GM12878 (cell line): ENCODE data around the gene RBM48. TPM values are rescaled to one million over a fixed set of nuclear protein-coding genes. Genes with fewer than 3 reads are reported as not detected.
"Not testable (repeated sequence)": the region's sequence is repeated elsewhere in the genome, so short reads cannot be mapped to it uniquely, and the experiment has no call there.

ENCODE experiments used
- ATAC-seq: fragments of 200-7000 bp; cut with Tn5 transposase; 3 replicates; pipeline ENCODE4 v1.9.1; 2020; ENCODE audit warnings: mild to moderate bottlenecking, moderate library complexity
- BruUV-seq: library from RNA; stranded (reverse); fragments of 400-500 nt; replicated peaks from 2 replicates; lab custom pipeline; 2021; lab: Mats Ljungman, UMichigan
- CTCF ChIA-PET: fragments of 300-600 bp; sonication (Branson Sonifier 250); formaldehyde crosslinking; extraction: SDS; loops from one replicate; lab custom pipeline; 2021; ENCODE audit warnings: inconsistent platforms; lab: Yijun Ruan, JAX
- POLR2A ChIA-PET: fragments of 350-600 bp; formaldehyde crosslinking; extraction: SDS; loops from one replicate; lab custom pipeline; 2021; ENCODE audit warnings: inconsistent platforms; lab: Charles Lee
- RAD21 ChIA-PET: fragments of 300-600 bp; sonication (Branson Sonifier 250); formaldehyde crosslinking; loops from one replicate; lab custom pipeline; 2023; ENCODE audit warnings: antibody characterized with exemption; ENCODE audit not compliant: unreplicated experiment; lab: Charles Lee
- SMC1A ChIA-PET: fragments of 300-600 bp; sonication (Branson Sonifier 250); formaldehyde crosslinking; loops from one replicate; lab custom pipeline; 2023; ENCODE audit not compliant: unreplicated experiment, uncharacterized antibody; lab: Charles Lee
- DNase-seq: peaks from one replicate; pipeline ENCODE4 v3.0.0-alpha.2; 2011; ENCODE audit warnings: low read depth, low spot score
- FAIRE-seq: peaks from 3 replicates; lab custom pipeline; 2011; peaks lifted over from hg19 to GRCh38; lab: Jason Lieb, UNC
- H2AFZ ChIP-seq: 2 replicates; pipeline ENCODE4 v1.6.0; 2011; ENCODE audit warnings: low read depth, low read length, control low read depth; ENCODE audit not compliant: control insufficient read depth
- H3K27ac ChIP-seq: 2 replicates; pipeline ENCODE4 v1.5.1; 2011; ENCODE audit warnings: control low read depth; ENCODE audit not compliant: control insufficient read depth, insufficient read depth
- H3K27me3 ChIP-seq, 2 experiments: replicated peaks in 1 of 2; 2 replicates each; pipeline versions ENCODE4 v1.6.0 to v1.6.1; 2011; ENCODE audit warnings: low read length in 1 of 2; ENCODE audit not compliant: control insufficient read depth in 2 of 2, insufficient read depth in 2 of 2
- H3K36me3 ChIP-seq, 2 experiments: 2 replicates each; pipeline ENCODE4 v1.5.1; 2011; ENCODE audit warnings: low read length in 1 of 2; ENCODE audit not compliant: control insufficient read depth in 2 of 2, insufficient read depth in 2 of 2
- H3K4me1 ChIP-seq: 2 replicates; pipeline ENCODE4 v1.6.1; 2011; ENCODE audit warnings: mild to moderate bottlenecking, low read length, moderate library complexity, mixed read lengths; ENCODE audit not compliant: control insufficient read depth, insufficient read depth
- H3K4me2 ChIP-seq: 2 replicates; pipeline ENCODE4 v1.6.0; 2011; ENCODE audit warnings: control low read depth; ENCODE audit not compliant: control insufficient read depth, insufficient read depth
- H3K4me3 ChIP-seq: fragments of 200-600 bp; sonication (generic); 2 replicates; pipeline ENCODE4 v1.5.1; 2016
- H3K79me2 ChIP-seq: 2 replicates; pipeline ENCODE4 v1.6.0; 2011; ENCODE audit warnings: low read length; ENCODE audit not compliant: control insufficient read depth, insufficient read depth
- H3K9ac ChIP-seq: 2 replicates; pipeline ENCODE4 v1.8.0; 2011; ENCODE audit warnings: low read length, control low read depth, mixed read lengths; ENCODE audit not compliant: control insufficient read depth, insufficient read depth
- H3K9me3 ChIP-seq: replicated peaks from 3 replicates; pipeline ENCODE4 v1.5.1; 2011; ENCODE audit warnings: mild to moderate bottlenecking, low read length; ENCODE audit not compliant: control insufficient read depth, insufficient read depth
- H4K20me1 ChIP-seq: 2 replicates; pipeline ENCODE4 v1.6.0; 2011; ENCODE audit not compliant: control insufficient read depth, insufficient read depth
- BHLHE40 ChIP-seq, 2 experiments: fragments of 450-650 bp in 1 of 2; IDR thresholded peaks; 2 replicates each; pipeline ENCODE4 v1.6.1; 2011 to 2017; ENCODE audit warnings: low read depth in 2 of 2, borderline replicate concordance in 1 of 2, improper control_type of control experiment in 1 of 2, low read length in 1 of 2, mild to moderate bottlenecking in 1 of 2
- BMI1 ChIP-seq: fragments of 450-650 bp; IDR thresholded peaks from 2 replicates; pipeline ENCODE4 v1.6.1; 2016; ENCODE audit warnings: mild to moderate bottlenecking, moderate library complexity, borderline replicate concordance
- CBFB ChIP-seq: IDR thresholded peaks from 2 replicates; pipeline ENCODE4 v1.6.1; 2016; ENCODE audit warnings: antibody characterized with exemption, low read depth
- CBX3 ChIP-seq: fragments of 200-600 bp; sonication (generic); IDR thresholded peaks from 2 replicates; pipeline ENCODE4 v1.6.1; 2016; ENCODE audit warnings: low read depth, borderline replicate concordance
- E4F1 ChIP-seq: fragments of 450-650 bp; IDR thresholded peaks from 2 replicates; pipeline ENCODE4 v1.6.1; 2018; ENCODE audit warnings: borderline replicate concordance, mild to moderate bottlenecking; ENCODE audit not compliant: partially characterized antibody
- EGR1 ChIP-seq, 2 experiments: IDR thresholded peaks; 1 replicate in 1 of 2; 2 replicates in 1 of 2; pipeline ENCODE4 v1.6.1; 2011 to 2012; ENCODE audit warnings: low read depth in 2 of 2, low read length in 2 of 2, borderline replicate concordance in 1 of 2, mild to moderate bottlenecking in 1 of 2, moderate library complexity in 1 of 2
- EP300 ChIP-seq, 2 experiments: fragments of 150-350 bp in 1 of 2; IDR thresholded peaks; 2 replicates each; pipeline ENCODE4 v1.6.1; 2011 to 2012; ENCODE audit warnings: low read depth in 2 of 2, low read length in 2 of 2, borderline replicate concordance in 1 of 2, improper control_type of control experiment in 1 of 2, inconsistent platforms in 1 of 2; ENCODE audit not compliant: control insufficient read depth in 1 of 2
- IRF4 ChIP-seq: IDR thresholded peaks from 2 replicates; pipeline ENCODE4 v1.6.1; 2011; ENCODE audit warnings: low read depth, low read length
- NBN ChIP-seq: fragments of 450-650 bp; IDR thresholded peaks from 2 replicates; pipeline ENCODE4 v1.6.1; 2016
- RUNX3 ChIP-seq: IDR thresholded peaks from 2 replicates; pipeline ENCODE4 v1.6.1; 2012; ENCODE audit warnings: low read length, inconsistent platforms
- USF1 ChIP-seq: IDR thresholded peaks from 2 replicates; pipeline ENCODE4 v1.6.1; 2011; ENCODE audit warnings: borderline replicate concordance, low read depth, mild to moderate bottlenecking, moderate library complexity, mixed read lengths, low read length; ENCODE audit not compliant: insufficient read depth; ENCODE audit errors: extremely low read length
- WGBS: methylation state at CpG from one replicate; pipeline ENCODE4 v1.1.6; 2016; ENCODE audit warnings: low lambda C conversion rate; ENCODE audit not compliant: insufficient replicate concordance, insufficient coverage; ENCODE audit errors: missing lambda C conversion rate; 5-methylcytosine and 5-hydroxymethylcytosine counted together
- in situ Hi-C: fragments of 300-500 bp; cut with MboI; formaldehyde crosslinking; loops from 9 replicates; pipeline ENCODE4 v1.14.3; 2018; ENCODE audit warnings: mixed read lengths
- intact Hi-C: fragments of 100-400 bp; cut with micrococcal nuclease; formaldehyde crosslinking; loops from one replicate; pipeline ENCODE4 v1.14.2; 2022; ENCODE audit not compliant: unreplicated experiment
- polyA plus RNA-seq, 11 experiments: library from polyadenylated mRNA; depleted of rRNA in 4 of 11; unstranded in 6 of 11; stranded (reverse) in 5 of 11; fragments of >200 nt; fragmentation: Nextera tagmentation in 4 of 11; fragmentation: Illumina TruSeq in 1 of 11; extraction: Ambion mirVana in 4 of 11; extraction: Trizol in 1 of 11; gene quantifications; 1 replicate in 1 of 11; 2 replicates in 10 of 11; pipeline versions ENCODE4 v1.2.1 to v1.2.3, GENCODE V29; 2011 to 2016; ENCODE audit warnings: inconsistent platforms in 2 of 11, missing spikeins in 2 of 11, low read depth in 1 of 11
- total RNA-seq, 4 experiments: library from RNA; depleted of rRNA in 3 of 4; stranded (reverse); fragments of >200 nt in 3 of 4; fragmentation: Illumina TruSeq in 1 of 4; extraction: Trizol in 1 of 4; gene quantifications; 2 replicates each; pipeline versions ENCODE4 v1.2.1 to v1.2.3, GENCODE V29; 2013 to 2021
- TF ChIP-seq, protein P1 (sequence below): fragments of 450-650 bp; IDR thresholded peaks from 2 replicates; pipeline ENCODE4 v1.6.1; 2014; ENCODE audit warnings: mild to moderate bottlenecking

The RBM48 gene
- total and polyA plus RNA-seq, 10 of the 15 experiments (the other 5 are each of a cell fraction or from before 2014, with no cell fraction given): 8.5 to 14.7 (median 11.6) TPM

GRCh38 chr7:92484226-92484625 lies 44.4 kb upstream of the RBM48 start:
- BruUV-seq, intact Hi-C loops: not testable (repeated sequence)
- WGBS: 88% methylated on average over 6 of the region's 6 CpGs

DNA sequence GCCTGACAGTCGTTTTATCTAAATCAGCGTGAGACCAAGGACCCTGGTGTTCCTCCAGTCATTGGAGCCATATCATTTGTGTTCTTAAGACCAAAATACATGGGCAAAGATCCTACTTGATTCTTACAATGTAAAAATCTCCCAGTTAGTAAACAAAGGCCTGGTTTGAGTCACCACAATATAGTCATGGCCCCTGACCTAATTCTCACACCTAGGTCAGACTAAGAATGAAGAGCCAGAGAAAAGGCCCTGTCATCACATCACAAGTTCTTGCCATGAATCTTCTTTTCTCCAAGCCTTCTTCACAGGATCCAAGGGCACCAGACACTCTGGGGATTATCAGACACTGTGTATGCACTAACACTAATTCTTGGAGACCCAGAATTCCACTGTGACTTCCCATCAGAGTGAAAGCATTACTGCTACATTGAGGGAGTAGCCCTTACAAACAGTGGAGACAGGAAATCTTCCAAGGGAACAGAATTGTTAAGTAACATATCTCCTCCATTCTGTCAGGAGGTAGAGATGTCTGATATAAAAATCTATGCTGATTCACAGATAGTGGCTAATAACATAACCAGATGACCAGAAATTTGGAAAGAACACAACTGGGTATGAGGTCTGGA lies 43.2 kb upstream of the RBM48 start:
- Histone ChIP-seq H4K20me1 (no peaks in the 10 kb centered on the region), H3K4me1 (no peaks in the 10 kb centered on the region), H3K79me2 (no peaks in the 10 kb centered on the region), H3K4me3 (no peak overlapping the region), H3K9ac (no peak overlapping the region), H3K36me3 (peaks cover 2 to 4% of the 10 kb centered on the region in 2 experiments; a peak in 2 of 4 replicates), H2AFZ (no peak overlapping the region), H3K27me3 (no peaks in the 10 kb centered on the region), H3K27ac (no peak overlapping the region), H3K9me3 (no peaks in the 10 kb centered on the region), H3K4me2 (no peak overlapping the region)
- POLR2A ChIA-PET: no interaction called here
- ATAC-seq (no peak), DNase-seq (no peak), FAIRE-seq (no peak)
- 100% methylated on average over 2 of the region's 2 CpGs for WGBS
- no TSS peak for BruUV-seq
- SMC1A ChIA-PET: no interaction called here
- RAD21 ChIA-PET: no interaction called here
- intact Hi-C loops (no loop called here), in situ Hi-C loops (no loop called here)
- CTCF ChIA-PET: interaction anchor here (1.3 kb wide), 1 partner anchor 24 kb away, joined by 4 read pairs; no protein-coding TSS in a partner anchor
- TF ChIP-seq EGR1 (IDR thresholded peaks at IDR 0.05; ENCODE audit: borderline replicate concordance in 1 of 2, low read depth in 2 of 2, low read length in 2 of 2) (no peak), BMI1 (no peak), RUNX3 (no peak), CBX3 (no peak), EP300 (IDR thresholded peaks at IDR 0.05; ENCODE audit: borderline replicate concordance in 1 of 2, control insufficient read depth in 1 of 2, low read depth in 2 of 2, low read length in 2 of 2) (no peak), NBN (no peak), IRF4 (no peak), BHLHE40 (IDR thresholded peaks at IDR 0.05; ENCODE audit: borderline replicate concordance in 1 of 2, low read depth in 2 of 2, low read length in 1 of 2) (no peak), E4F1 (no peak), USF1 (no peak), CBFB (no peak)
- TF ChIP-seq, protein P1, sequence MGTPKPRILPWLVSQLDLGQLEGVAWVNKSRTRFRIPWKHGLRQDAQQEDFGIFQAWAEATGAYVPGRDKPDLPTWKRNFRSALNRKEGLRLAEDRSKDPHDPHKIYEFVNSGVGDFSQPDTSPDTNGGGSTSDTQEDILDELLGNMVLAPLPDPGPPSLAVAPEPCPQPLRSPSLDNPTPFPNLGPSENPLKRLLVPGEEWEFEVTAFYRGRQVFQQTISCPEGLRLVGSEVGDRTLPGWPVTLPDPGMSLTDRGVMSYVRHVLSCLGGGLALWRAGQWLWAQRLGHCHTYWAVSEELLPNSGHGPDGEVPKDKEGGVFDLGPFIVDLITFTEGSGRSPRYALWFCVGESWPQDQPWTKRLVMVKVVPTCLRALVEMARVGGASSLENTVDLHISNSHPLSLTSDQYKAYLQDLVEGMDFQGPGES: no peak

More at GRCh38 chr7:92484226-92484625, 44.4 kb upstream of the RBM48 start:
- H2AFZ ChIP-seq, in situ Hi-C loops, DNase-seq, H4K20me1 ChIP-seq, SMC1A ChIA-PET, H3K36me3 ChIP-seq, H3K4me3 ChIP-seq, H3K79me2 ChIP-seq, H3K4me1 ChIP-seq, H3K9ac ChIP-seq, H3K9me3 ChIP-seq, ATAC-seq, H3K27ac ChIP-seq, RAD21 ChIA-PET, H3K27me3 ChIP-seq, H3K4me2 ChIP-seq, POLR2A ChIA-PET, CTCF ChIA-PET, FAIRE-seq: not testable (repeated sequence)
